A172 (cell line): Measurements from ENCODE around the gene AKAP4. TPM values are rescaled to one million over a fixed set of nuclear protein-coding genes. Genes with fewer than 3 reads are reported as not detected.

Experiments
- DNase-seq: peaks from one replicate; pipeline ENCODE4 v3.0.0-alpha.2; 2015; ENCODE audit warnings: low spot score
- total RNA-seq: library from RNA; depleted of rRNA; stranded (reverse); fragments of >200 nt; shearing (Covaris generic); gene quantifications from 2 replicates; pipeline ENCODE4 v1.2.3, GENCODE V29; 2014; rRNA removed

Gene AKAP4
- not detected in 2 replicates for total RNA-seq

GRCh38 chrX:50200907-50201306 is at the start of gene AKAP4:
AKAP4 (minus strand) TSS chrX:50201007; CDS start chrX:50200889, 118 bp downstream.
- no peak for DNase-seq

GRCh38 chrX:50211510-50211909 is 10.7 kb upstream of the AKAP4 start:
- DNase-seq, result peak; percentile 25

DNA sequence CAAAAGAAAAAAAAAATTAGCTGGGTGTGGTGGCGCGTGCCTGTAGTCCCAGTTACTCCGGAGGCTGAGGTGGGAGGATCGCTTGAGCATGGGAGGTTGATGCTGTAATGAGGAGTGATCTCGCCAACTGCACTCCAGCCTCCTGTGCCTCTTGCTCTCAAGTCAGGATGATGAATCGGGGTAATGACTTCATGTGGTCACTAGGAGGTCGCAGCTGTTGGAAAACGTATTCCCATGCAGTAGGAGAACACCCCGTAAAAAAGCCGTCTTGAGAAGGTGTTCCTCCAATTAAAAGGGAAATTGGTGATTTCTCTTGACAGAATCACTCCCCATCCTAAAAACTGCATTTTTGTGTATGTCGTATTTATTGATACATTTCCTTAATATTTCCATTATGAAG is 5.9 kb upstream of the AKAP4 start:
- no peak for DNase-seq

DNA sequence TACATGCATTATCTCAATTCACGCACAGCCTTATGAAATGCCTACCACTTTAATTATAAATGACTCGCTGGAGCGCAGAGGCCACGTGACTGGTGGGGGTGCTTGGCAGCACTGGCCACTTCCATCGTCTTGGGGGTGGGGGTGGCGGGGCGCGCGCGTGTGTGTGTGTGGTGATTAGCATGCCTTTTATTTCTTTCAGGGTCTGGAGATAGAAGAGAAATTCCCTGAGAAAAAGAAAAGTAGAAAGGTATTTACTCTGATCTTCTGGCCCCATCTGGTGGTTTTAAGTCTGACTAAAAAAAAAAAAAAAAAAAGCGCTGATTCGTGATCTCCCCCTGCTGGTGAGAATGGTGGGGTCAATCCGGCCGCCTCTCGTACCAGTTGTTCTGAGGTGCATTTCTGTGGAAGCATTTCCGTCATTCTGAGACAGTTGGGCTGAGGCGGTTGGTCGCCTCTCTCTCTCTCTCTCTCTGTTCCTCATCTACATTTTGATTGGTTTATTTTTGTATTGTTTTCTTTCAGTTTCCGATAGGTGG is 3.6 kb upstream of the AKAP4 start, which contains the start of gene CCNB3:
Gene CCNB3, plus strand, starts transcription at position 402 of the 536 bp plus-strand sequence. CDS start 80,399 bp downstream, outside the sequence.
- peak; percentile 74 for DNase-seq

DNA sequence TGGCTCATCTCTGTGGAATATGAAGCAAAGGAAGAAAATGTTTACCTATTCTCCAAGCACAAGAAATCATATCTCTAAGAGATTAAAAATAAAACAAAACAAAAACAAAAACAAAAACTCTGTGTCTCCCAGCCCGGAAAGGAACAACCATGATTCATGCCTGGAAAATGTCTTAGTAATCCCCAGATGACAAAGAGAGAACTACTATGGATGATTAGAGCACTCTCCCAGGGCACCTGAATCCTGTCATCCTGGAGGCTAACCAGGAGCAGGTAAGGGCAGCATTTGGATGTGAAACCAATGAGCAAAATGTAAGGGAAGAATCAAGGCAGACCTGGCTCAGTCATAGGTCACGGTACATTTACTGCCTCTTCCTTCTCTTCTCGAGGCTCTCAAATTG is 1.7 kb upstream of the AKAP4 start:
- peak; percentile 34 for DNase-seq

GRCh38 chrX:50198348-50198747 is 2.5 kb downstream of the AKAP4 start:
- peak; percentile 1 for DNase-seq

DNA sequence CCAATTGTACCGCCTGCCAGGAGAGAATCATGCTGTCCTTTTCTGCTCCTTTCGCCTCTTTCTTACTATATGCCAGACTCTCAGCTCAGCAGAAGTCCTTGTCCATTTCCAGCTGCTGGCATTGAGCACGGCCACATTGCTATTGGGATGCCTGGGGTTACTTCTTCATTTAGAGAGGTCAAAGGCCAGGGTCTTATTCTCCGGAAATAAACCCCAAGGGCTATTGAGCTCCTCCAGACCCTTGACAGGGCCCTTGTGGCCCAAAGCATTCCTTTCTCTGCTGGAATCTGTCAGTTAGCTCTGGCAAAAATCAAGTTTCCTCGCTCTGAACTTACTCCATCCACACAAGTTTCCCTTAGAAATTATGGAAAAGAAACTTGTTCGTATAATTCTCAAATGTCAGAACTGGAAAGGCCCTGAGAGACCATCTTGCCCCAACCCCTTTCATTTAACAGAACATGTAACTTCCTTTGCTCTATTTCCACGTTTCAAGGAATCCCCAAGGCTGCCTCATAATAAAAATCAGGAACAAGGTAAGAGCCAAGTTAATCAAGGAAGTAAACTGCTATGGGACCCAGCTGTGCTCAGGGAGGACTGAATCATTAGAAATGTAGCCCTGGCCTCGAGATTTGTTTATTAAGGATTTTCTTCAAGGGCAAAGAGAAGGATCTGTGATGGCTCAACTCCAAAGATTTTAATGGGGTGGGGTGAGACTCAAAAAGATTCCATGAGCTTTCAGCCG is 11.8 kb downstream of the AKAP4 start:
- no peak for DNase-seq

DNA sequence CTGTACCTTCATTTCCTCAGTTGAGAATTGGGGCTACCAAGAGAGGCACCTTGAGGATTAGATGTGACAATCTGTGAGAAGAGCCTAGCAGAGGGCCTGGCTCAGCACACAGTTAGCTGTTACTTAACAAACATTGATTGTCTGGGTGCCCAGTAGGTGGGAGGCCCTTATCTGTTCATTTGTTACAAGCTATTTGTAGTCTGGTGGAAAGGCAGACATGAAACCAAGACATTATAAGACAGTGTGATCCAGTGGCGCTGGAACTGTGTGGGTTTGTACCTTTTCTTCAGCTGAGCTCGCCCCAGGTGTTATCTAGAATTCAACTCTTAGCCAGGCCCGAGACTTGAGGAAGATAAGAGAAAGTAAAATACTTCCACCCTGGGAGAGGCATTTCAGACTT is 16.9 kb downstream of the AKAP4 start:
- no peak for DNase-seq

GRCh38 chrX:50180073-50180940 is 20.5 kb downstream of the AKAP4 start:
- DNase-seq, result no peak

- DNase-seq, result no peak
These were observed 31.1 kb downstream of the AKAP4 start for GRCh38 chrX:50169717-50170116.

GRCh38 chrX:50168241-50168687 is 32.5 kb downstream of the AKAP4 start:
- peak; percentile 30 for DNase-seq

GRCh38 chrX:50167366-50167765 is 33.4 kb downstream of the AKAP4 start:
- no peak for DNase-seq

- no peak for DNase-seq
These were observed 35.1 kb downstream of the AKAP4 start for GRCh38 chrX:50165727-50166126.

- peak; percentile 10 for DNase-seq
These were observed 39.7 kb downstream of the AKAP4 start for GRCh38 chrX:50161127-50161526.

- no peak for DNase-seq
These were observed 42.2 kb downstream of the AKAP4 start for GRCh38 chrX:50158593-50158992.

GRCh38 chrX:50157545-50158135 is 43.2 kb downstream of the AKAP4 start:
- DNase-seq, result peak; percentile 8

DNA sequence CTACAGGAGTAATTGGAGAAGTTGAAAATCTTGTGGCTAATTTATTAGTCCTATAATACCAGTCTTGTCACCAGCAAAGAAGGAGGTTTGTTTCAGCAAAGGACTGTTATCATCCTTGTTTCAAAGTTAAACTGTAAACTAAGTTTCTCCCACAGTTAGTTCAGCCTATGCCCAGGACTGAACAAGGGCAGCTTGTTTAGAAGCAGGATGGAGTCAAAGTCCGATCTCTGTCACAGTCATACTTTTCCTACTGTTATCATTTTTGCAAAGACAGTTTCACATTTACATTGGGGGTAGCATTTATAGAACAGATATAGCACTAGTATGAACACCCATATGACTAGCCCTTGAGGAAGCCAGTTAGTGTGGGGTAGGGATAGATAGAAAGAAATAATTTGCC is 46.4 kb downstream of the AKAP4 start:
- DNase-seq, result no peak

DNA sequence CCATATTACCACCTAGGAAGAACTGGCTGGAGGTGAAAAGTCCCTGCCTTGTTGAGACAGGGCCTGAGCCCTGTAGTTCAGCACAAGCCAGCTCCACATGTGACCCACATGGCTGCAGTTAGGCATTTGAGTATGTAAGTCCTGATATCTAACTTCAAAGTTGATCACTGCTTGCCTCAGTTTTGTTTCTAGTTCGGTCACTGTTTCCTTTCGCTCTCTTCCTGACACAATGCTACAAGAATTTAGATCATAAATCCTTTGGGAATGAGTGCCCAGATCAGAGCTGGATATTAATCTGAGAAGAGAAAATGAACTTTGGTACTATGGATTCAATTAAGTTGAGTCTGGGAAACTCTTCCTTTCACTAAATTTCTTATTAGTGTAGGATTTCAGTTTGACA is 48.4 kb downstream of the AKAP4 start:
- no peak for DNase-seq

DNA sequence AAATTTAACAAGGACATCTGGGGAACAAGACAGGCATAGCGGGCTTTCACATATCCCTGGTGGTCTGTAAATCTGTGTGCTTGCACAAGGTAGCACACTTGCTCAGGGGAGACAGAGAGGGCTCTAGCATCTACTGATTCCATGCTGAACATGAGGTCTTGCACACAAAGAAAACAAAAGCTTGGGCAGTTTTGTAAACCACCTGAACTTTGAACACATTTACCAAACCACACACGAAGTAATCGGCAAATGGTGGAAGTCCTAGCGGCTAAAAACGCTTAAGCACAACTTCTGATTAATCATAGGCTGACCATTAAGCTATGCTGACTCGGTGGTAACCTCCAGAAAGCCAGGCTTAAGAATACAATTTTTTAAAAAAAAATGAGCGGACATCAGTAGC is 52.8 kb downstream of the AKAP4 start:
- no peak for DNase-seq
